Fibroblast of pulmonary artery (primary cell): Measurements from ENCODE around the gene CENPB.

Experiments
- DNase-seq: peaks from one replicate; pipeline ENCODE4 v3.0.0-alpha.2; 2010; ENCODE audit warnings: low read depth
- H3K4me3 ChIP-seq: replicated peaks from 2 replicates; pipeline ENCODE4 v1.5.1; 2011; ENCODE audit warnings: low read depth, mild to moderate bottlenecking, control low read depth, low read length, moderate library complexity
- CTCF ChIP-seq: IDR thresholded peaks from 2 replicates; pipeline ENCODE4 v1.5.1; 2011; ENCODE audit warnings: mild to moderate bottlenecking, control low read depth, low read length, inconsistent platforms; ENCODE audit errors: missing control alignments

CENPB gene

DNA sequence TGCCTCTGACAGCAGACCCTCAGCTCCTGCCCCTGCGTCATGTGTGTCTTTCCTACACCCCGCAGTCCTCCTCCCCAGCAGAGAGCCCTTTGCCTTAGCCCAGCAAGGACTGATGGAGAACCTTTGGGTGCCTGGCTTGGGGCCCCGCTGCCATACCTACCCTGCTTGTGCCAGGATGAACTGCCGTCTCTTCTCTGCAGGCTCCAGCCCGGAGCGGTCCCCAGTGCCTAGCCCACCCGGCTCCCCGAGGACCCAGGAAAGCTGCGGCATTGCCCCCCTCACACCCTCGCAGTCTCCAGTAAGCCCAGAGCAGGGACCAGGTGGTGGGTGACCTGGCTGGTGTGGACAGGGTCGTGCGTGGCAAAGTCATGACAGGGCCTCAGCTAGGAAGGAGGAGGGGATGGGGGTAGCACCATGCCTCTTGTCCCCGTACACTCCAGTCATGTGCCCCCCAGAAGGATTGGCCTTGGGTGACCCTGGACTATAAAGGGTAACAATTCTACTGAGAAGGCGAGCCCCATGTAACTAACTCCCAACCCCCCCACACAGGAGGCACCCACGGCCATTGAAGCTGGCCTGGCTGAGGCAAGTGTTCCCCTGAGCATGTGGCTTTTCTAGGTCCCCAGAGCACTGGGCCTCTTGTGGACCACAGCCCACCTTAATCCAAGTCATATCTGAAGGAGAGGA is 45.8 kb downstream of the CENPB start:
- DNase-seq: no peak
- TF ChIP-seq CTCF: no peak
- no peak overlapping the region for H3K4me3 ChIP-seq

GRCh38 chr20:3739926-3740451 is 46.6 kb downstream of the CENPB start:
- no peak for TF ChIP-seq CTCF
- H3K4me3 ChIP-seq: no peak overlapping the region
- no peak for DNase-seq

DNA sequence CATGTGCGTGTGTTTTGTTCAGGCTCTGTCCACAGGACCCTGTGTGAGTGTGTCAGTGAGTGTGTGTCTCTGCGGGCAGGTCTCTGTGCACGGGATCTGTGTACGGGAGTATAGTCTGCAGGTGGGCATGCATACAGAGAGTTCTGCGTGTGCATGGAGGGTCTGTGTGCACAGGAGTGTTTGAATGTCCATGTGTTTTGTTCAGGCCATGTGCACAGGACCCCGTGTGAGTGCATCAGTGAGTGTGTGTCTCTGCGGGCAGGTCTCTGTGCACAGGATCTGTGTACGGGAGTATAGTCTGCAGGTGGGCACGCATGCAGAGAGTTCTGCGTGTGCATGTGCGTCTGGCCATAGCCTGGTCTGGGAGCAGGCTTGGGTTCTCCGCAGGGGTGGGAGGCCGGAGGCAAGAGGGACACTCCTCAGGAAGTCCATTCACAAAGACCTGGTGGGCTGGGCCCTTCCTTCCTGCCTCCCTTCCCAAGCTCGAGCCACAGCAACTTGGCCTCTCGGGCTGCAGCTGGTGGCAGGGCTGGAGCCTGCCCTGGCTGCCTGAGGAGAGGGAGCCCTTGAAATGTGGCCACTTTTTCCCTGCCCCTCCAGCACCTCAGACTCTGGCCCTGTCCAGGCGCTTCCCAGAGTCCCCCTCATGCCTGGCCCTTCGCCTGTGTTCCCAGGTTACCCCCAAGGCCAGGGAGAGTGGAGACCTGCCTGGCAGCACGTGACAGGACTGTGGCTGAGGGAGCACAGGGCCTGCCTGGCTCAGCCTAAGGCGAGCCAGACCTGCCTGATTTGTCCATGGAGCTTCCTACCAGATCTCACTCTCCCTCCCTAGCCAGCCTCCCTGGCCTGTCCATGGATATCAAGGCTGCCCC is 47.2 kb downstream of the CENPB start:
- peak; percentile 27 for DNase-seq
- no peak for TF ChIP-seq CTCF
- no peak overlapping the region for H3K4me3 ChIP-seq

GRCh38 chr20:3738111-3739053 is 48.2 kb downstream of the CENPB start:
- DNase-seq: no peak
- H3K4me3 ChIP-seq: no peak overlapping the region
- no peak for TF ChIP-seq CTCF

GRCh38 chr20:3735768-3736167 is 50.8 kb downstream of the CENPB start:
- TF ChIP-seq CTCF: no peak
- no peak for DNase-seq
- no peak overlapping the region for H3K4me3 ChIP-seq

GRCh38 chr20:3734111-3734843 is 52.3 kb downstream of the CENPB start:
- H3K4me3 ChIP-seq: no peak overlapping the region
- TF ChIP-seq CTCF: no peak
- DNase-seq: no peak
